ENCODE data around the gene ARMH2. TPM values are rescaled to one million over a fixed set of nuclear protein-coding genes. Genes with fewer than 3 reads are reported as not detected.

ARMH2 gene
- total and polyA plus RNA-seq, 2 donors (not counting 1 experiment from before 2014, with no cell fraction given), result 0.43 to 5.0 TPM

DNA sequence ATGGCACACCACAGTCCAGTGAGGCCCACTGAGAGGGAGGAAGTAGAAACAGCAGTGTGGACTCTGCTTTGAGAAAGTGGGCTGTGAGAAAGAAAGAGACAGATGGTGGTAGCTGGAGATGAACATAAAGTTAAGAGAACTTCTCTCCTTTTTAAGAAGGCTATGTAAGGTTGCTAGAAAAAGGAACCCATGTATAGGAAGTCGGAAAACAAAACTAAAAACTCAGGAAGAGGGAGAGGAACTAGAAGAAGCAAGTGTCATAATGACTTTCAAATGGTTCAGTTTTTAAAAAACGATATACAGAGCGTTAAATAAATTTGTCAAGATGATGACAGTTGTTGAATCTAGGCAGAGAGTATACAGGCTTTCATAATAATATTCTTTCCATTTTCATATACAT, 49.4 kb downstream of the ARMH2 start:
- H3K27ac ChIP-seq (ENCODE audit: low read length in 2 of 2), result peak overlapping the region in 1 of 2 donors; percentile 21
- Mint-ChIP-seq H3K4me3 (no peak overlapping the region), H3K9me3 (ENCODE audit: insufficient read depth) (no peaks in the 10 kb centered on the region), H3K27ac (no peak overlapping the region), H3K4me1 (peaks cover 15% of the 10 kb centered on the region), H3K27me3 (peaks cover 7% of the 10 kb centered on the region)
- H3K4me1 ChIP-seq (ENCODE audit: control insufficient read depth in 2 of 2, insufficient read depth in 2 of 2, low read length in 2 of 2), result peaks cover 11 to 20% of the 10 kb centered on the region in 2 donors
- no peaks in the 10 kb centered on the region for H4K20me1 ChIP-seq (ENCODE audit: control insufficient read depth, insufficient read depth, low read length, poor library complexity, severe bottlenecking)
- peak overlapping the region; percentile 25 for H2AFZ ChIP-seq (ENCODE audit: insufficient read depth, low read depth, low read length, poor library complexity, severe bottlenecking)
- TF ChIP-seq EZH2 (IDR thresholded peaks at IDR 0.05; ENCODE audit: borderline replicate concordance, insufficient read depth, low read depth, low read length, poor library complexity, severe bottlenecking), result no peak
- TF ChIP-seq, protein P1, sequence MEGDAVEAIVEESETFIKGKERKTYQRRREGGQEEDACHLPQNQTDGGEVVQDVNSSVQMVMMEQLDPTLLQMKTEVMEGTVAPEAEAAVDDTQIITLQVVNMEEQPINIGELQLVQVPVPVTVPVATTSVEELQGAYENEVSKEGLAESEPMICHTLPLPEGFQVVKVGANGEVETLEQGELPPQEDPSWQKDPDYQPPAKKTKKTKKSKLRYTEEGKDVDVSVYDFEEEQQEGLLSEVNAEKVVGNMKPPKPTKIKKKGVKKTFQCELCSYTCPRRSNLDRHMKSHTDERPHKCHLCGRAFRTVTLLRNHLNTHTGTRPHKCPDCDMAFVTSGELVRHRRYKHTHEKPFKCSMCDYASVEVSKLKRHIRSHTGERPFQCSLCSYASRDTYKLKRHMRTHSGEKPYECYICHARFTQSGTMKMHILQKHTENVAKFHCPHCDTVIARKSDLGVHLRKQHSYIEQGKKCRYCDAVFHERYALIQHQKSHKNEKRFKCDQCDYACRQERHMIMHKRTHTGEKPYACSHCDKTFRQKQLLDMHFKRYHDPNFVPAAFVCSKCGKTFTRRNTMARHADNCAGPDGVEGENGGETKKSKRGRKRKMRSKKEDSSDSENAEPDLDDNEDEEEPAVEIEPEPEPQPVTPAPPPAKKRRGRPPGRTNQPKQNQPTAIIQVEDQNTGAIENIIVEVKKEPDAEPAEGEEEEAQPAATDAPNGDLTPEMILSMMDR (IDR thresholded peaks at IDR 0.05), result no peak
- no CpG with 5 or more reads among the region's 3 CpGs for WGBS (ENCODE audit: insufficient coverage)
- no peak for ATAC-seq (ENCODE audit: low read depth)
- no peak overlapping the region for H3K4me2 ChIP-seq (replicated peaks; ENCODE audit: low read depth, low read length, poor library complexity, severe bottlenecking)
- intact Hi-C loops (cut with micrococcal nuclease), result no loop called here
- no peak overlapping the region for H3K9ac ChIP-seq (ENCODE audit: low read length)
- no peaks in the 10 kb centered on the region for H3K27me3 ChIP-seq (replicated peaks in 1 of 4; ENCODE audit: control extremely low read depth in 1 of 4, control insufficient read depth in 3 of 4, insufficient read depth in 4 of 4, low read length in 3 of 4)
- H3K79me2 ChIP-seq (ENCODE audit: control insufficient read depth, insufficient read depth, low read length), result no peaks in the 10 kb centered on the region
- ChIA-PET POLR2A (no interaction called here), CTCF (no interaction called here)
- no peaks in the 10 kb centered on the region for H3K36me3 ChIP-seq (replicated peaks in 1 of 2; ENCODE audit: control extremely low read depth in 1 of 2, control insufficient read depth in 1 of 2, extremely low read depth in 1 of 2, insufficient read depth in 2 of 2, low read length in 1 of 2)
- H3K4me3 ChIP-seq (ENCODE audit: control extremely low read depth in 1 of 5, extremely low read depth in 1 of 5, insufficient read depth in 1 of 5, low read depth in 2 of 5, low read length in 4 of 5), result no peak overlapping the region
- DNase-seq, result no peak
- H3K9me3 ChIP-seq (ENCODE audit: control extremely low read depth in 1 of 3, control insufficient read depth in 2 of 3, insufficient read depth in 1 of 3, low read length in 2 of 3), result no peaks in the 10 kb centered on the region

Other genes with a start within 250 kb of the ARMH2 start
- 1.2 and 1.3 TPM in 2 replicates for gene KIAA0319, start 152.7 kb downstream of the ARMH2 start, total RNA-seq
- 0.37 and 0.67 TPM in 2 replicates for gene KIAA0319, start 152.7 kb downstream of the ARMH2 start, polyA plus RNA-seq
- 63.5 and 68.1 TPM in 2 replicates for gene TDP2, start 132.0 kb downstream of the ARMH2 start, total RNA-seq
- 19.4 and 25.1 TPM in 2 replicates for gene TDP2, start 132.0 kb downstream of the ARMH2 start, polyA plus RNA-seq
- 5.7 and 6.6 TPM in 2 replicates for gene ACOT13, start 131.8 kb downstream of the ARMH2 start, total RNA-seq
- 3.6 and 3.9 TPM in 2 replicates for gene ACOT13, start 131.8 kb downstream of the ARMH2 start, polyA plus RNA-seq
- 143 and 146 TPM in 2 replicates for gene C6orf62, start 79.8 kb downstream of the ARMH2 start, total RNA-seq
- gene C6orf62, start 79.8 kb downstream of the ARMH2 start, polyA plus RNA-seq, result 53.1 and 69.2 TPM in 2 replicates
- gene GMNN, start 24.0 kb downstream of the ARMH2 start, total RNA-seq, result 7.3 and 8.2 TPM in 2 replicates
- 3.8 and 6.0 TPM in 2 replicates for gene GMNN, start 24.0 kb downstream of the ARMH2 start, polyA plus RNA-seq
- 430 and 443 TPM in 2 replicates for gene RIPOR2, start 137.0 kb upstream of the ARMH2 start, total RNA-seq
- 300 and 324 TPM in 2 replicates for gene RIPOR2, start 137.0 kb upstream of the ARMH2 start, polyA plus RNA-seq